ENCODE data around the gene PARD3. TPM values are rescaled to one million over a fixed set of nuclear protein-coding genes. Genes with fewer than 3 reads are reported as not detected.

Gene PARD3
- total and polyA plus RNA-seq, 2 donors from 2014 or later: 21.1 to 47.5 TPM

DNA sequence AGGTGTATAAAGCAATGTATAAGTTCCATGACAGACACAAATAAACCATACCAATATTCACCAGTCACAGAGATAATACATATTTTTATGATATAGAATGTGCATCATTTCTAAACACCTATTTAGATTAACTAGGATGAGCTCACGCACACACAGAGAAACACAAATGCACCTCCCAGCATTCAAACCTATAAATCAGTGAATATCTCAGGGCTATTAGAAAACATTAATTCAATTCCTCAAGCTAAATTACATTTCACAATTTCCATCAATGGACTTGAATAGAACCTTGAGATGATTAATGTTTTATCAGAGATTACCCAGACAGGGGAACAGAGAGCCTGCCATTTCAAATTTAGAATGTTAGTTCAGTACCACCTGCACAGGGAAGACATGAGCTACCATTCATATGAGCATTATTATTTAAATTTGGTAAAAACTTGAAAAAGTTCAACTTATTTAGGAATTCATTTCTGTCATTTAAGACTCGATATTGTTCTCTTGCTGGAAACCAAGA is 221.7 kb downstream of the PARD3 start:
- H3K4me3 ChIP-seq (ENCODE audit: low read length in 3 of 3): no peak overlapping the region
- H3K27me3 ChIP-seq (ENCODE audit: control insufficient read depth, insufficient read depth, low read length): no peaks in the 10 kb centered on the region
- H3K9me3 ChIP-seq (ENCODE audit: control insufficient read depth in 2 of 3, insufficient read depth in 1 of 3, low read length in 3 of 3): no peaks in the 10 kb centered on the region
- no peak overlapping the region for H3K9ac ChIP-seq (ENCODE audit: low read length in 3 of 3)
- intact Hi-C loops (cut with DNase I): no loop called here
- no peaks in the 10 kb centered on the region for H3K4me1 ChIP-seq (ENCODE audit: control insufficient read depth in 2 of 3, insufficient read depth in 2 of 3, low read depth in 1 of 3, low read length in 3 of 3)
- TF ChIP-seq, protein P1, sequence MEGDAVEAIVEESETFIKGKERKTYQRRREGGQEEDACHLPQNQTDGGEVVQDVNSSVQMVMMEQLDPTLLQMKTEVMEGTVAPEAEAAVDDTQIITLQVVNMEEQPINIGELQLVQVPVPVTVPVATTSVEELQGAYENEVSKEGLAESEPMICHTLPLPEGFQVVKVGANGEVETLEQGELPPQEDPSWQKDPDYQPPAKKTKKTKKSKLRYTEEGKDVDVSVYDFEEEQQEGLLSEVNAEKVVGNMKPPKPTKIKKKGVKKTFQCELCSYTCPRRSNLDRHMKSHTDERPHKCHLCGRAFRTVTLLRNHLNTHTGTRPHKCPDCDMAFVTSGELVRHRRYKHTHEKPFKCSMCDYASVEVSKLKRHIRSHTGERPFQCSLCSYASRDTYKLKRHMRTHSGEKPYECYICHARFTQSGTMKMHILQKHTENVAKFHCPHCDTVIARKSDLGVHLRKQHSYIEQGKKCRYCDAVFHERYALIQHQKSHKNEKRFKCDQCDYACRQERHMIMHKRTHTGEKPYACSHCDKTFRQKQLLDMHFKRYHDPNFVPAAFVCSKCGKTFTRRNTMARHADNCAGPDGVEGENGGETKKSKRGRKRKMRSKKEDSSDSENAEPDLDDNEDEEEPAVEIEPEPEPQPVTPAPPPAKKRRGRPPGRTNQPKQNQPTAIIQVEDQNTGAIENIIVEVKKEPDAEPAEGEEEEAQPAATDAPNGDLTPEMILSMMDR (IDR thresholded peaks at IDR 0.05; ENCODE audit: borderline replicate concordance, extremely low read depth, insufficient read depth): no peak
- DNase-seq: no peak
- H3K36me3 ChIP-seq (ENCODE audit: control insufficient read depth in 2 of 3, insufficient read depth in 3 of 3, low read length in 3 of 3): no peaks in the 10 kb centered on the region
- H3K27ac ChIP-seq (ENCODE audit: low read depth in 2 of 2, low read length in 2 of 2): no peak overlapping the region
- no peak for FAIRE-seq

DNA sequence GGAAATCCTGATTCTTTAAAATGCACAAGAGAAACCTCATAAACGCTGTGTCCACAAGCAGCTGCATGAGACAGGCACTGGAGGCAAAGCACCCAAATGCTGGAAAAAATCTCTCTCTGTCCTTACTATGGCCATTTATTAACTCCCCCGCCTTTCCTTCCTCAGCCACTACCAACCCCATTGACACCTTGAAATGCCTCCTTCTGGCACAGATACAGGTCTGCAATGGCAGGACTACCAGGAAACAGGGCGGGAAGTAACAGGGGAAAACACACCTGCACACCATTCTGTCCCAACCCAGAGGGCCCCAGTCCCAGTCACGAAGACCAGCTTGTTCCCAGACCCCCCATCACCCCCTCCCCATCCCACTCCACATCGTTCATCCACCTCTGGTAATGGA is 224.3 kb downstream of the PARD3 start:
- Histone ChIP-seq H3K9me3 (ENCODE audit: control insufficient read depth in 2 of 3, insufficient read depth in 1 of 3, low read length in 3 of 3) (no peaks in the 10 kb centered on the region), H3K27ac (ENCODE audit: low read depth in 2 of 2, low read length in 2 of 2) (no peak overlapping the region), H3K4me3 (ENCODE audit: low read length in 3 of 3) (no peak overlapping the region), H3K9ac (ENCODE audit: low read length in 3 of 3) (no peak overlapping the region), H3K36me3 (ENCODE audit: control insufficient read depth in 2 of 3, insufficient read depth in 3 of 3, low read length in 3 of 3) (no peaks in the 10 kb centered on the region), H3K4me1 (ENCODE audit: control insufficient read depth in 2 of 3, insufficient read depth in 2 of 3, low read depth in 1 of 3, low read length in 3 of 3) (no peaks in the 10 kb centered on the region), H3K27me3 (ENCODE audit: control insufficient read depth, insufficient read depth, low read length) (no peaks in the 10 kb centered on the region)
- TF ChIP-seq, protein P1 (IDR thresholded peaks at IDR 0.05; ENCODE audit: borderline replicate concordance, extremely low read depth, insufficient read depth): no peak
- intact Hi-C loops (cut with DNase I): no loop called here
- FAIRE-seq (no peak), DNase-seq (no peak)

DNA sequence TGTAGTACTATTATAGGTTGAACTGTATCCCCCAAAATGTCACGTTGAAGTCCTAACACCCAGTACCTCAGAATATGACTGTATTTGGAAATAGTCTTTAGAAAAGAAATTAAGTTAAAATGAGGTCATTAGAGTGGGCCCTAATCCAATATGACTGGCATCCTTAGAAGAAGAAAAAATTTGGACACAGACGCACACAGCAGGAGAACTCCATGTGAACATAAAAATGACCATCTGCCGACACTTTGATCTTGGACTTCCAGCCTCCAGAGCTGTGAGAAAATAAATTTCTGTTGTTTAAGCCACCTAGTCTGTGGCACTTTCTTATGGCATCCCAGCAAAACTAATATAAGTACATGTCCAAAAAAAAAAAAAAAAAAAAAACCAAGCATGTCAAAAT is 225.8 kb downstream of the PARD3 start:
- H3K27me3 ChIP-seq (ENCODE audit: control insufficient read depth, insufficient read depth, low read length): no peaks in the 10 kb centered on the region
- intact Hi-C loops (cut with DNase I): no loop called here
- H3K4me3 ChIP-seq (ENCODE audit: low read length in 3 of 3): no peak overlapping the region
- FAIRE-seq (no peak), DNase-seq (no peak)
- no peaks in the 10 kb centered on the region for H3K36me3 ChIP-seq (ENCODE audit: control insufficient read depth in 2 of 3, insufficient read depth in 3 of 3, low read length in 3 of 3)
- H3K4me1 ChIP-seq (ENCODE audit: control insufficient read depth in 2 of 3, insufficient read depth in 2 of 3, low read depth in 1 of 3, low read length in 3 of 3): no peaks in the 10 kb centered on the region
- H3K27ac ChIP-seq (ENCODE audit: low read depth in 2 of 2, low read length in 2 of 2): no peak overlapping the region
- no peak overlapping the region for H3K9ac ChIP-seq (ENCODE audit: low read length in 3 of 3)
- TF ChIP-seq, protein P1 (IDR thresholded peaks at IDR 0.05; ENCODE audit: borderline replicate concordance, extremely low read depth, insufficient read depth): no peak
- no peaks in the 10 kb centered on the region for H3K9me3 ChIP-seq (ENCODE audit: control insufficient read depth in 2 of 3, insufficient read depth in 1 of 3, low read length in 3 of 3)

DNA sequence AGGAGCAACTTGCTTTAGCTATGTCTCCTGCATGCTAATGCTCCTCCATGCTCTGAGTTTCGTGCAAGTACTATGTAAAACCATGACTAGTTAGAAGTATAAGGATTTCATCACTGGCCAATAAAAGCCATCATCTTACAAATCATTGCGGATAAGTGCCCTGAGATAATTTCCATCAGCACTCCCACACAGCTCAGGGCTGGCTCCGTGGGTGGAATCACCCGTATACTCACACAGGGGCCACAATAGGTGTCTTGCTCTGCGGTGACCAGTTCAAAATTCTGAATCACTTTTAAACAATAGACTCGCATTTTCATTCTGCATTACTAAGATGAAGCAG is 227.4 kb downstream of the PARD3 start:
- FAIRE-seq (no peak), DNase-seq (no peak)
- Histone ChIP-seq H3K27ac (ENCODE audit: low read depth in 2 of 2, low read length in 2 of 2) (no peak overlapping the region), H3K9ac (ENCODE audit: low read length in 3 of 3) (no peak overlapping the region), H3K4me3 (ENCODE audit: low read length in 3 of 3) (no peak overlapping the region), H3K27me3 (ENCODE audit: control insufficient read depth, insufficient read depth, low read length) (no peaks in the 10 kb centered on the region), H3K4me1 (ENCODE audit: control insufficient read depth in 2 of 3, insufficient read depth in 2 of 3, low read depth in 1 of 3, low read length in 3 of 3) (no peaks in the 10 kb centered on the region), H3K36me3 (ENCODE audit: control insufficient read depth in 2 of 3, insufficient read depth in 3 of 3, low read length in 3 of 3) (no peaks in the 10 kb centered on the region), H3K9me3 (ENCODE audit: control insufficient read depth in 2 of 3, insufficient read depth in 1 of 3, low read length in 3 of 3) (no peaks in the 10 kb centered on the region)
- TF ChIP-seq, protein P1 (IDR thresholded peaks at IDR 0.05; ENCODE audit: borderline replicate concordance, extremely low read depth, insufficient read depth): no peak
- intact Hi-C loops (cut with DNase I): no loop called here

All from kidney (tissue), 14 donors.